ENCODE results near the gene SMG6.

The SMG6 gene

DNA sequence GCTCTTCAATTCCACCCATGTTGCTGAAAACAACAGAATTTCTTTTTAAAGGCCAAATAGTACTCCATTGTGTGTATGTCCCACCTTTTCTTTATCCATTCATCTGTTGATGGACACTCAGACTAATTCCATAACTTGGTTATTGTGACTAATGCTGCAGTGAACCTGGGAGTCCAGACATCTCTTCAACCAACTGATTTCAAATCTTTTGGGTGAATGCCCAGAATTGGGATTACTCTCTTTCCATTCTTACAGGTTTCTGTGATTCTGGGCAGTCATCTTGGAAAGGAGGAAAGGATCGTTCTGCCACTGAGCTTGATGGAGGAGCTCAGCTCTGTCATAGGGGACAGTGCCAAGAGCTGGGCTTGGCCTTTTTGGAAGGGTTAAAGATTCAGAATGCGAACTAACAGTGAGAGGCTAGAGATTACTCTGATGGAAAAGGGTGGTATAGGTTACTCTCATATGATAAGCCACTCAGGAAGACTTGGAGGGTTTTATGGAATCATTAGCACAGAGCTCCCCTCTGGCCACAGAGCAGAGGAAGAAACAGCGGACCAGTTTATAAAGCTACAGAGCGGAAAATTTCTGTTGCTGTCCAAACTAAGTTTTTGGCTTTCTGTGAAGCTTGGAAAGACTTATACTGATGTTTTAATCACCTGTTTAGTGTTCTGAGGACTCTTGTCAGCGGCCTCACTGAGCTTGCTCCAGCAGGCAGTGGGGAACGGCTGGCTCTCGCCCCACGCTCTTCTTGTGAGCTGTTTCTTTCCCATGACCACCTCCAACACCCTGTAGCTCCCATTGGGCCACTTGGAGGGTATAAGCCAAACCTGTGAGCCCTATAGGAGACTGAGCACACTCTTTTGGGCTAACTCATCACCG lies 200.4 kb downstream of the SMG6 start:
- peak overlapping the region; percentile 90; the same call in 1 of the 2 replicates for H3K27ac ChIP-seq
- TF ChIP-seq, protein P1, sequence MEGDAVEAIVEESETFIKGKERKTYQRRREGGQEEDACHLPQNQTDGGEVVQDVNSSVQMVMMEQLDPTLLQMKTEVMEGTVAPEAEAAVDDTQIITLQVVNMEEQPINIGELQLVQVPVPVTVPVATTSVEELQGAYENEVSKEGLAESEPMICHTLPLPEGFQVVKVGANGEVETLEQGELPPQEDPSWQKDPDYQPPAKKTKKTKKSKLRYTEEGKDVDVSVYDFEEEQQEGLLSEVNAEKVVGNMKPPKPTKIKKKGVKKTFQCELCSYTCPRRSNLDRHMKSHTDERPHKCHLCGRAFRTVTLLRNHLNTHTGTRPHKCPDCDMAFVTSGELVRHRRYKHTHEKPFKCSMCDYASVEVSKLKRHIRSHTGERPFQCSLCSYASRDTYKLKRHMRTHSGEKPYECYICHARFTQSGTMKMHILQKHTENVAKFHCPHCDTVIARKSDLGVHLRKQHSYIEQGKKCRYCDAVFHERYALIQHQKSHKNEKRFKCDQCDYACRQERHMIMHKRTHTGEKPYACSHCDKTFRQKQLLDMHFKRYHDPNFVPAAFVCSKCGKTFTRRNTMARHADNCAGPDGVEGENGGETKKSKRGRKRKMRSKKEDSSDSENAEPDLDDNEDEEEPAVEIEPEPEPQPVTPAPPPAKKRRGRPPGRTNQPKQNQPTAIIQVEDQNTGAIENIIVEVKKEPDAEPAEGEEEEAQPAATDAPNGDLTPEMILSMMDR (conservative IDR thresholded peaks at IDR 0.05), result no peak

- TF ChIP-seq, protein P1 (conservative IDR thresholded peaks at IDR 0.05), result no peak
- peak overlapping the region; percentile 90 for H3K27ac ChIP-seq
Observed at GRCh38 chr17:2101448-2102257, 201.9 kb downstream of the SMG6 start.

DNA sequence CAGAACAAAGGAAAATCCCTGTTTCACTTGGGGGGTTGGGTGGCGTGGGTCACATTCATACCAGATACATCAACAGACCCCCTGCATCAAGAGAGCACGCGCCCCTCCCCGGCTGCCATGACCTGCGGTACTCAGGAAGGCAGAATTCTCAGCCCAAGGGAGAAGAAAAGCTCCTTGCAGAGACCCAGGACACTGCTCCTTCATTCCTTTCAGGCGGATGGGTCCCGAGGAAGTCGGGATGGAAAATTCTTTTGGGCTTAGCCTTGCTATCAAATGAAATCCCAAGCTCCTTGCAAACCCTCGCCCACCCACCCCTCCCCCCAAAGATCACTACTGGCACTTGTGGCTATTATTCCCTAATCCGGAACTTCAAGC lies 208.1 kb downstream of the SMG6 start:
- TF ChIP-seq, protein P1 (conservative IDR thresholded peaks at IDR 0.05), result no peak
- peak overlapping the region; percentile 75 for H3K27ac ChIP-seq

DNA sequence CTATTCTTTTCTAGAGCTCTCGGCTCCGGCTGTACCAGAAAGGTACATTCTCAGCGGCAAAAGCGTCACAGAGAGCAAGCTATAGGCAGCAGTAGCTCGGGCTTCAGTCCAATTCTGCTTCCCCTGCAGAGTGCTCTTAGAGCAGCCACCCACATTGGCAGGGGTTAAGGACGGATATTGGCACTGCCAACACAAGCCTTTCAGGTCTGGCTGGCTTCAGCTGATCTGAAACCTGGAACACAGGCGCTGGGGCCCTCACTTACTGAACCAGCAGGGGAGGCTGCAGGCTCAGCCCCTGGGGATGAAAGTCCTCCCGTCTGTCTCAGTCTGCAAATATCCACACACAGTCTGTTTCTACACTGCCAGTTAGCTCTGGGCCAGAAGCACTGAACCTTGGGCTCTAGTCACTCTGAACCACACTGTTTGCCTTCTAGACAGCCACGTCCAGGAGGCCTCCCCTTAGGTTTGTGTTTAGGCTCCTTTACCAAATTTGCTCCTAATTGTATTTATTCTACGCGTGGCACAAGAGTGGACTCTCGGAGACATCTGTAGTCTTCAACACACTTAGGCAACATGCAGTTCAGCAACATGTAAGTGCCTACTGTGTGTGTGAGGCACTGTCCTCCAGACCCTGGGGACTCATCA lies 208.6 kb downstream of the SMG6 start:
- peak overlapping the region; percentile 75 for H3K27ac ChIP-seq
- TF ChIP-seq, protein P1 (conservative IDR thresholded peaks at IDR 0.05), result peak; percentile 99

DNA sequence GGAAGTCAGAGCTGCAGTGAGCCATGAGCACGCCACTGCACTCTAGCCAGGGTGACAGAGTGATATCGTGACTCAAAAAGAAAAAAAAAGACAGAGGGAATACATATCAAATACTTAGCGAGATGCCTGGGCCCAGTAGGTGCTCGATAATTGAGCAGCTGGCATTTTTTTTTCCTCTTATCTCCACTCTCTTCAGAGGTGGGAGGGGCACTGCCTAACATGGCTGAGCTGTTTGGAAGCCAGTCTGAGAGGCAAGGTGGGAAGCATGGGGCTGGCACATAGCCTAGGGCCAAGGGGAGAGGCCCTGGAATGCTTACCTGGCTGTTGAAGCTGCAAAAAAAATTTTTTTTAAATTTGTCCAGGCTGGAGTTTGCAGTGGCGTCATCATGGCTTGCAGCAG lies 210.2 kb downstream of the SMG6 start:
- TF ChIP-seq, protein P1 (conservative IDR thresholded peaks at IDR 0.05), result no peak
- peak overlapping the region; percentile 13; the same call in 1 of the 2 replicates for H3K27ac ChIP-seq

DNA sequence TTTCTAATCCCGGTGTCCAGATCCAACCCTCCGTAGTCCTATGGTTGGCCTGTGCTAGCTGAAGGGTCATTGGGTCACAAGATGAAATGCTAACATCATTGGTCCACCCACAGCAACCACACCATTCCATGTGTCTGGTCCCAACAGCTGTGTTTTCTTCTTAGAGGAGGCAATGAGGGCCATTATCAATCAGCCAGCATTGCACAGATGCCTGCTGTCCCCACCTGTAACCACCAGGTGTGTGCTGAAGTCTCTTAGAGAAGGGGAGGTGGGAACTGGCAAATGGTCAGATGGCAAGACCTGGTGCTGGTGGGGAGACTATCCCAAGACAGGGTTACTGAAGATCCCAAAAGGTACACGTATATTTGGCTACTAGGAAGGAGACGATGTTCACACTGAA lies 211.3 kb downstream of the SMG6 start:
- H3K27ac ChIP-seq, result peak overlapping the region; percentile 13; the same call in 1 of the 2 replicates
- TF ChIP-seq, protein P1 (conservative IDR thresholded peaks at IDR 0.05), result no peak
